Prostate gland (tissue), 2 donors: ENCODE measurements around the gene DENND5A. TPM values are rescaled to one million over a fixed set of nuclear protein-coding genes. Genes with fewer than 3 reads are reported as not detected.

Source experiments
- DNase-seq: peaks from one replicate; pipeline ENCODE4 v3.0.0-alpha.2; 2019; ENCODE audit warnings: low spot score
- H3K27ac ChIP-seq, 2 donors: fragments of 200-600 bp; sonication (generic); 2 replicates each; pipeline ENCODE4 v1.5.1; 2017 to 2019
- H3K27me3 ChIP-seq: fragments of 200-600 bp; sonication (generic); replicated peaks from 2 replicates; pipeline ENCODE4 v1.5.1; 2019; ENCODE audit not compliant: insufficient read depth
- H3K36me3 ChIP-seq, 2 donors: fragments of 200-600 bp; sonication (generic); 1 replicate in 1 of 2; 2 replicates in 1 of 2; pipeline versions ENCODE4 v1.5.1 to v1.8.1; 2017 to 2019
- H3K4me1 ChIP-seq: fragments of 200-600 bp; sonication (generic); replicated peaks from 2 replicates; pipeline ENCODE4 v1.5.1; 2019
- H3K4me3 ChIP-seq, 2 donors: fragments of 200-600 bp; sonication (generic); 2 replicates each; pipeline ENCODE4 v1.5.1; 2017 to 2019
- H3K9me3 ChIP-seq: fragments of 200-600 bp; sonication (generic); 2 replicates; pipeline ENCODE4 v1.5.1; 2017
- CTCF ChIP-seq, 4 experiments: fragments of 200-600 bp in 2 of 4; fragments of 450-650 bp in 2 of 4; sonication (generic) in 2 of 4; IDR thresholded peaks; 1 replicate in 3 of 4; 2 replicates in 1 of 4; pipeline ENCODE4 v1.5.1; 2016 to 2019; ENCODE audit warnings: antibody characterized with exemption in 4 of 4, mild to moderate bottlenecking in 2 of 4, moderate library complexity in 2 of 4
- POLR2A ChIP-seq: fragments of 450-650 bp; IDR thresholded peaks from one replicate; pipeline ENCODE4 v1.6.1; 2016; ENCODE audit warnings: antibody characterized with exemption, mild to moderate bottlenecking
- POLR2AphosphoS5 ChIP-seq: sonication (generic); formaldehyde crosslinking; IDR thresholded peaks from one replicate; pipeline ENCODE4 v1.6.1; 2017; ENCODE audit warnings: antibody characterized with exemption
- WGBS: methylation state at CpG from one replicate; pipeline ENCODE4 v1.1.5; 2018; 5-methylcytosine and 5-hydroxymethylcytosine counted together
- intact Hi-C: fragments of 100-400 bp; cut with DNase I; formaldehyde crosslinking; loops from one replicate; pipeline ENCODE4 v1.14.2; 2022
- microRNA-seq: library from miRNA; unstranded; fragments of <30 nt; microRNA quantifications from one replicate; pipeline ENCODE4, GENCODE V29; 2016
- small RNA-seq, 2 donors: library from RNA; depleted of rRNA; stranded (forward); fragments of <200 nt; gene quantifications; one replicate each; pipeline ENCODE3, GENCODE V24; 2016
- total RNA-seq, 2 donors: library from RNA; depleted of rRNA; stranded (reverse); fragments of >200 nt; gene quantifications; one replicate each; pipeline ENCODE4 v1.1.0, GENCODE V29; 2016

DENND5A gene
- total RNA-seq, 2 donors from 2014 or later = 25.4 to 84.6 TPM

- Histone ChIP-seq H3K27ac (peak overlapping the region; percentile 48 to 54), H3K9me3 (no peaks in the 10 kb centered on the region), H3K27me3 (no peaks in the 10 kb centered on the region), H3K4me1 (peaks cover 6% of the 10 kb centered on the region), H3K4me3 (no peak overlapping the region), H3K36me3 (no peaks in the 10 kb centered on the region)
- TF ChIP-seq CTCF (IDR thresholded peaks at IDR 0.05) (no peak), POLR2AphosphoS5 (peak; percentile 89), POLR2A (peak; percentile 24)
- peak; percentile 86 for DNase-seq
- WGBS = 18% methylated on average over 3 of the region's 3 CpGs
- intact Hi-C loops = no loop called here
Observed at GRCh38 chr11:9089061-9089460, 176.1 kb downstream of the DENND5A start.

Small RNAs within 50 kb of the gene (microRNA-seq; reads per million reads assigned to microRNA genes)
- not detected for gene MIR5691

Small RNAs within 50 kb of the gene (small RNA-seq; reads per million reads assigned to genes)
- gene MIR5691 = 0.10 to 0.47 reads per million in 2 donors
- gene RF00017 = 0 reads per million in 2 donors

Other genes with a start within 250 kb of the DENND5A start
- 100 to 1,000 TPM in 1 of 2 donors, 10 to 100 TPM in 1; 69.8 to 149 TPM for gene SCUBE2, start 173.8 kb downstream of the DENND5A start, total RNA-seq
- 10 to 100 TPM; 29.9 to 54.6 TPM for gene TMEM41B, start 49.2 kb upstream of the DENND5A start, total RNA-seq
- gene IPO7, start 119.3 kb upstream of the DENND5A start, total RNA-seq = 10 to 100 TPM; 43.8 to 73.3 TPM
- gene ZNF143, start 195.7 kb upstream of the DENND5A start, total RNA-seq = 10 to 100 TPM; 15.5 to 41.1 TPM